ENCODE results near the gene PTGR3. TPM values are rescaled to one million over a fixed set of nuclear protein-coding genes. Genes with fewer than 3 reads are reported as not detected.

PTGR3 gene
- total RNA-seq, 3 donors from 2014 or later: 47.6 to 61.4 (median 57.1) TPM

GRCh38 chr18:75216212-75216910, 7.4 kb upstream of the PTGR3 start:
- Histone ChIP-seq H3K9me3 (no peaks in the 10 kb centered on the region), H3K4me1 (ENCODE audit: low read depth) (peaks cover 67% of the 10 kb centered on the region), H3K4me3 (no peak overlapping the region), H3K36me3 (ENCODE audit: low read depth) (no peaks in the 10 kb centered on the region)
- DNase-seq (no peak), ATAC-seq (no peak)
- no peak for TF ChIP-seq CTCF (IDR thresholded peaks at IDR 0.05)
- intact Hi-C loops (cut with DNase I, micrococcal nuclease): no loop called here

GRCh38 chr18:75215663-75216062, 6.7 kb upstream of the PTGR3 start:
- no peak for TF ChIP-seq CTCF (IDR thresholded peaks at IDR 0.05)
- DNase-seq (no peak), ATAC-seq (no peak)
- no peaks in the 10 kb centered on the region for H3K9me3 ChIP-seq
- H3K36me3 ChIP-seq (ENCODE audit: low read depth): no peaks in the 10 kb centered on the region
- H3K4me3 ChIP-seq: no peak overlapping the region
- intact Hi-C loops (cut with DNase I, micrococcal nuclease): no loop called here
- H3K4me1 ChIP-seq (ENCODE audit: low read depth): peaks cover 64% of the 10 kb centered on the region

GRCh38 chr18:75214766-75215510, 6.0 kb upstream of the PTGR3 start:
- peak; percentile 53 for ATAC-seq
- no peaks in the 10 kb centered on the region for H3K9me3 ChIP-seq
- H3K4me3 ChIP-seq: no peak overlapping the region
- no peak for DNase-seq
- H3K36me3 ChIP-seq (ENCODE audit: low read depth): no peaks in the 10 kb centered on the region
- peaks cover 61% of the 10 kb centered on the region for H3K4me1 ChIP-seq (ENCODE audit: low read depth)
- intact Hi-C loops (cut with DNase I, micrococcal nuclease): no loop called here
- TF ChIP-seq CTCF (IDR thresholded peaks at IDR 0.05): no peak

- Histone ChIP-seq H3K4me1 (ENCODE audit: low read depth) (peaks cover 55% of the 10 kb centered on the region), H3K36me3 (ENCODE audit: low read depth) (no peaks in the 10 kb centered on the region), H3K9me3 (no peaks in the 10 kb centered on the region), H3K4me3 (no peak overlapping the region)
- ATAC-seq (no peak), DNase-seq (no peak)
- intact Hi-C loops (cut with DNase I, micrococcal nuclease): no loop called here
- no peak for TF ChIP-seq CTCF (IDR thresholded peaks at IDR 0.05)
Measured at GRCh38 chr18:75214332-75214690, 5.4 kb upstream of the PTGR3 start.

- intact Hi-C loops (cut with DNase I, micrococcal nuclease): no loop called here
- ATAC-seq (no peak), DNase-seq (no peak)
- H3K4me3 ChIP-seq: no peak overlapping the region
- no peaks in the 10 kb centered on the region for H3K9me3 ChIP-seq
- H3K4me1 ChIP-seq (ENCODE audit: low read depth): peaks cover 54% of the 10 kb centered on the region
- TF ChIP-seq CTCF (IDR thresholded peaks at IDR 0.05): no peak
- no peaks in the 10 kb centered on the region for H3K36me3 ChIP-seq (ENCODE audit: low read depth)
Measured at GRCh38 chr18:75213611-75214331, 4.8 kb upstream of the PTGR3 start.
